22Rv1 (cell line): Measurements from ENCODE around the gene ZNF8.

ENCODE experiments used
- ZFX ChIP-seq: fragments of 450-650 bp; IDR thresholded peaks from 2 replicates; pipeline ENCODE4 v1.6.1; 2017; ENCODE audit warnings: antibody characterized with exemption, borderline replicate concordance
- TF ChIP-seq, protein P1 (sequence below): fragments of 450-650 bp; IDR thresholded peaks from 2 replicates; pipeline ENCODE4 v1.5.1; 2017; ENCODE audit warnings: mild to moderate bottlenecking

DNA sequence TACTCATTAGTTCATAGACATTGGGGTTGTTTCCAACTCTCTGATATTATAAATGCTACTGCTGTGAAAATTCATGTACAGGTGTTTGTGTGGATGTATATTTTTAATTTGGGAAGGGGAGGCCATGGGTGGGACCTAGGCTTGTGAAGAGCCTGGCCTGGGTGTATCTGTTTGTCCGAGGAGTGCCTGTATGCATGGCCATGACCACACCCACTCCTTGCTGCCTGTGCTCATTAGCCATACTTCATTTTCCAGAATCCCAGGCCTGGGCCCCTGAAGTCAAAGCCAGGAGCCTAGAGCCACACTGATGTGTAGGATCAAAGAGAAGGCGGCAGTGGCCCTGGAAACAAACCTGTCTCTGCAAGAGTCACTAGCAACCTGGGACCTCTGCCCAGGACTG, 36.8 kb downstream of the ZNF8 start:
- TF ChIP-seq, protein P1, sequence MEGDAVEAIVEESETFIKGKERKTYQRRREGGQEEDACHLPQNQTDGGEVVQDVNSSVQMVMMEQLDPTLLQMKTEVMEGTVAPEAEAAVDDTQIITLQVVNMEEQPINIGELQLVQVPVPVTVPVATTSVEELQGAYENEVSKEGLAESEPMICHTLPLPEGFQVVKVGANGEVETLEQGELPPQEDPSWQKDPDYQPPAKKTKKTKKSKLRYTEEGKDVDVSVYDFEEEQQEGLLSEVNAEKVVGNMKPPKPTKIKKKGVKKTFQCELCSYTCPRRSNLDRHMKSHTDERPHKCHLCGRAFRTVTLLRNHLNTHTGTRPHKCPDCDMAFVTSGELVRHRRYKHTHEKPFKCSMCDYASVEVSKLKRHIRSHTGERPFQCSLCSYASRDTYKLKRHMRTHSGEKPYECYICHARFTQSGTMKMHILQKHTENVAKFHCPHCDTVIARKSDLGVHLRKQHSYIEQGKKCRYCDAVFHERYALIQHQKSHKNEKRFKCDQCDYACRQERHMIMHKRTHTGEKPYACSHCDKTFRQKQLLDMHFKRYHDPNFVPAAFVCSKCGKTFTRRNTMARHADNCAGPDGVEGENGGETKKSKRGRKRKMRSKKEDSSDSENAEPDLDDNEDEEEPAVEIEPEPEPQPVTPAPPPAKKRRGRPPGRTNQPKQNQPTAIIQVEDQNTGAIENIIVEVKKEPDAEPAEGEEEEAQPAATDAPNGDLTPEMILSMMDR: no peak
- TF ChIP-seq ZFX: no peak
